ENCODE results near the gene DYNC1H1.

DNA sequence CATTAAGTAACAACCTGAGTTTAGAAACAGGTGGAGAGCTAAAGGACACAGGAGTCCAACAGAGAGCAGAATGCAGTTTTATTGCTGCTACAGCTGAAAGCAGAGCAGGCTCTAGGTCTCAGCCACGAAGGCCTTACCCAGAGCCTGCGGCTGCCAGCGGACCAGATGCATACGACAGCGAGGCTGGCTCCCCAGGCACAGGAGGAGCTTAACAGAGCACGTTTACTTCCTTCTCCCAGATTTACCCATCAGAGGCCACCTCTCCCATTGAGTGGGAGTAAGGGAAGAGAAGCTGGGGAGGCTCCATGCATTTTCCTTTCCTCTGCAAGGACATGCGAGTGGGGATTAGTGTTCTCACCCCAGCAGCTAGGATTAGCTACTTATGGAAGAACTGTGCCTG lies 22.6 kb downstream of the DYNC1H1 start:
- TF ChIP-seq, protein P1, sequence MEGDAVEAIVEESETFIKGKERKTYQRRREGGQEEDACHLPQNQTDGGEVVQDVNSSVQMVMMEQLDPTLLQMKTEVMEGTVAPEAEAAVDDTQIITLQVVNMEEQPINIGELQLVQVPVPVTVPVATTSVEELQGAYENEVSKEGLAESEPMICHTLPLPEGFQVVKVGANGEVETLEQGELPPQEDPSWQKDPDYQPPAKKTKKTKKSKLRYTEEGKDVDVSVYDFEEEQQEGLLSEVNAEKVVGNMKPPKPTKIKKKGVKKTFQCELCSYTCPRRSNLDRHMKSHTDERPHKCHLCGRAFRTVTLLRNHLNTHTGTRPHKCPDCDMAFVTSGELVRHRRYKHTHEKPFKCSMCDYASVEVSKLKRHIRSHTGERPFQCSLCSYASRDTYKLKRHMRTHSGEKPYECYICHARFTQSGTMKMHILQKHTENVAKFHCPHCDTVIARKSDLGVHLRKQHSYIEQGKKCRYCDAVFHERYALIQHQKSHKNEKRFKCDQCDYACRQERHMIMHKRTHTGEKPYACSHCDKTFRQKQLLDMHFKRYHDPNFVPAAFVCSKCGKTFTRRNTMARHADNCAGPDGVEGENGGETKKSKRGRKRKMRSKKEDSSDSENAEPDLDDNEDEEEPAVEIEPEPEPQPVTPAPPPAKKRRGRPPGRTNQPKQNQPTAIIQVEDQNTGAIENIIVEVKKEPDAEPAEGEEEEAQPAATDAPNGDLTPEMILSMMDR (IDR thresholded peaks at IDR 0.05) = no peak
- no peak for TF ChIP-seq POLR2A (IDR thresholded peaks at IDR 0.05; ENCODE audit: low read depth)

Data from esophagus muscularis mucosa (tissue), 3 donors.